GM21390 (cell line): ENCODE data around the gene WNK4.
"Not testable (repeated sequence)": the region's sequence is repeated elsewhere in the genome, so short reads cannot be mapped to it uniquely, and the experiment has no call there.

Experiments
- ATAC-seq: cut with Tn5 transposase; IDR thresholded peaks from one replicate; pipeline ENCODE4 v1.9.1; 2021; ENCODE audit not compliant: unreplicated experiment

Gene WNK4

GRCh38 chr17:42769964-42770363 lies 10.4 kb upstream of the WNK4 start:
- not testable (repeated sequence) for ATAC-seq

DNA sequence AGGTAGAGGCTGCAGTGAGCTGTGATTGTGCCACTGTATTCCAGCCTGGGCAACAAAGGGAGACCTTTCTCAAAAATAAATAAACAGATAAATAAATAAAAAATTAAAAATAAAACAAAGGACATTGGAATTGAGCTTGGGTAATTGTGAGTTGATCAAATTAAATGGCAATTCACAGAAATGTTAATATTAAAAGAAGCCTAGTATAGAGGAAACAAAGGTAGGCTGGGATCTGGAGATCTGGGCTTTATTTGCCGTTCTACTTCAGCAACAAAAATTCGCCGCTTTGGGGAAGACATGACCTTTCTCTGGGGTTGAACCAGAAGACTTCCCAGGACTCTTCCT lies 7.5 kb upstream of the WNK4 start:
- ATAC-seq, result no peak

GRCh38 chr17:42773290-42774035 lies 6.9 kb upstream of the WNK4 start, which contains the start of gene VPS25:
TSS of gene VPS25 (plus strand) at chr17:42773449. CDS start at chr17:42773476, 27 bp downstream.
- ATAC-seq, result no peak

DNA sequence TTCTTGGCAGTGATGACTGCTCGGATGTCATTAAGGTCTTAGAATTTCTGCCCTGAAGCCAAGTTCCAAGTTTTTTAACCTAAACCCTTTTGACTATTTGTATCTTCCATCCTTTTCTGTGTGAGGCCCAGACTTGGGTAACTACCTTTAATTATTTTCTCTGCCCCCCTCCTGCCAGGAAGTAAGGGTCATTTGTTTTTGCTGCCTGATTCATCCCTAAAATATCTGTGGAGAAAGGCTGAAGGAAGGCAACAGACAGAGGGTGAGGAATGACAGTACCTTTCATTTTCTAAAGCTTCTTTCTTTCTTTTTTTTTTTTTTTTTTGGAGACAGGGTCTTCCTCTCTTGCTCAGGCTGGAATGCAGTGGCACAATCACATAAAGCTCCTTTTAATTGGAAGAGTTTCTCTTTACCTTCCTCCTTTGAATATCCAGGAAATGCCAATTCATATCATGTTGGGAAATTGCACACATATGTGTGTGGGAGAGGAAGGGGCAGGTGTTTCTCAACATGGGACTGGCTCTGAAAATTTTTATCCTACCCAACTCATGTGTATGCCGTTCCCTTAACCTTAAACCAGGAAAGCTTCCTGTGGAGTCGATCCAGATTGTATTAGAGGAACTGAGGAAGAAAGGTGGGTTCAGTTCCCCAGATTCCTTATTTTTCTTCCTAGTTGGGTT lies 6.2 kb upstream of the WNK4 start:
- ATAC-seq, result no peak

GRCh38 chr17:42775534-42776098 lies 4.8 kb upstream of the WNK4 start:
- no peak for ATAC-seq

- no peak for ATAC-seq
Measured at GRCh38 chr17:42778570-42778969, 1.8 kb upstream of the WNK4 start.

DNA sequence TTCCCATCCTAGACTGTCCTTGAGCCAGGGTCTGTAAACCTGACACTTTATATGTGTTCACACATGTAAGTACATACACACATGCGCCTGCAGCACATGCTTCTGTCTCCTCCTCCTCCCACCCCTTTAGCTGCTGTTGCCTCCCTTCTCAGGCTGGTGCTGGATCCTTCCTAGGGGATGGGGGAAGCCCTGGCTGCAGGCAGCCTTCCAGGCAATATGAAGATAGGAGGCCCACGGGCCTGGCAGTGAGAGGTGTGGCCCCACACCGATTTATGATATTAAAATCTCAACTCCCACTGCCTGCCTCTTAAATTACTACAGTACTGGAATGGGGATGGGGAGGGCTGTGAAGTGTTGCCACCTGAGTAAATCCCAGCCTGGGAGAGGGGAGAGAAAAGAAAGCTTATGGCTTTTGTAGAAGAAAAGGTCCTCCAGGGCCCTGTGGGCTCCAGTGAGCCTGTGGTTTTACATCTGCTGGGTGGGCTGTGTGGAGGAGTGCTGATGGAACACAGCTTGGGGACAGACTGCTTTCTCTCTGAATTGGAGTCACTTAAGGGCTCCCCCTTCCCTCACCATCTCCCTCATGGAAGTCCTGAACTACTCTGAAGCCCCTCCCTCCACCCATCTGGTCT lies 990 bp upstream of the WNK4 start:
- no peak for ATAC-seq

DNA sequence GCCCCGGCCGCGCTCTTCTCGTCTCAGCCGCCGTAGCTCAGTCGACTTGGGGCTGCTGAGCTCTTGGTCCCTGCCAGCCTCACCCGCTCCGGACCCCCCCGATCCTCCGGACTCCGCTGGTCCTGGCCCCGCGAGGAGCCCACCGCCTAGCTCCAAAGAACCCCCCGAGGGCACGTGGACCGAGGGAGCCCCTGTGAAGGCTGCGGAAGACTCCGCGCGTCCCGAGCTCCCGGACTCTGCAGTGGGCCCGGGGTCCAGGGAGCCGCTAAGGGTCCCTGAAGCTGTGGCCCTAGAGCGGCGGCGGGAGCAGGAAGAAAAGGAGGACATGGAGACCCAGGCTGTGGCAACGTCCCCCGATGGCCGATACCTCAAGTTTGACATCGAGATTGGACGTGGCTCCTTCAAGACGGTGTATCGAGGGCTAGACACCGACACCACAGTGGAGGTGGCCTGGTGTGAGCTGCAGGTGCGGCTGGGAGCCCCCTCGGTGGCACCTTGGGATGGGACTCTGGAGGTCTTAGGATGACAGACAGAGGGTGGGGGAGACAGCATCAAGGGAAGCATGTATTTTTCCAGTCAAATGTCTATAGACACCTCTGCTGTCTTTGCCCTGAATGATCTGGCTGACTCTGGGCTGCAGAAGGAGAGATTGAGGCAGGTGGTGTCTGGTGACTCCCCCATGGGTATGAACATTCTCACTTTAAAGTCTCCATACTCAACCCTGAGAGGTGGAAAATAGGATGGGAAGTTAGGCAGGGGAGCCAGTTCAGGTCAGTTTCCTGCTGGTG lies 635 bp downstream of the WNK4 start:
- no peak for ATAC-seq

GRCh38 chr17:42781639-42782165 lies 1.3 kb downstream of the WNK4 start:
- ATAC-seq, result no peak

- ATAC-seq, result no peak
Measured at GRCh38 chr17:42782166-42783061, 2.0 kb downstream of the WNK4 start.

GRCh38 chr17:42783062-42783790 lies 2.8 kb downstream of the WNK4 start:
- ATAC-seq, result no peak

DNA sequence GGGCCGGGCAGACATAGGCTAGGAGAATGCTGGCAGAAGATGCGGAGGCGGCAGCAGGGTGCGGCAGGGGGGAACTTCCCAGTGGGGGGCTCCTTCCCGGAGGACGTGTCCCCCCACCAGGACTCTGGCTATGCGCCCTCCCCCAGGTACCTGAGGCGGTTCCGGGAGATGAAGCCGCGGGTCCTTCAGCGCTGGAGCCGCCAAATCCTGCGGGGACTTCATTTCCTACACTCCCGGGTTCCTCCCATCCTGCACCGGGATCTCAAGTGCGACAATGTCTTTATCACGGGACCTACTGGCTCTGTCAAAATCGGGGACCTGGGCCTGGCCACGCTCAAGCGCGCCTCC lies 3.4 kb downstream of the WNK4 start:
- ATAC-seq, result no peak

DNA sequence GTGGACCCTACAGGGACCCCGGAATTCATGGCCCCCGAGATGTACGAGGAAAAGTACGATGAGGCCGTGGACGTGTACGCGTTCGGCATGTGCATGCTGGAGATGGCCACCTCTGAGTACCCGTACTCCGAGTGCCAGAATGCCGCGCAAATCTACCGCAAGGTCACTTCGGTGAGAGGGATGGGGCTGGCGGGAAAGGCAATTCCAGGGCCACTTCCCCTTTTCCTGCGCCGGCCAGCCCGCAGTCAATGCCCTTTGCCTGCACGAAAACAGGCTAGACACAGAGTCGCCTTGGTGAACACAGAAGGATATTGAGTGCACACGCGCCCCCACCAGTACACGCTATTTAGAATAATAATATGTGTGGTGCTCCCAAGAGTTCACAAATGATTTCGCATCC lies 4.0 kb downstream of the WNK4 start:
- no peak for ATAC-seq

DNA sequence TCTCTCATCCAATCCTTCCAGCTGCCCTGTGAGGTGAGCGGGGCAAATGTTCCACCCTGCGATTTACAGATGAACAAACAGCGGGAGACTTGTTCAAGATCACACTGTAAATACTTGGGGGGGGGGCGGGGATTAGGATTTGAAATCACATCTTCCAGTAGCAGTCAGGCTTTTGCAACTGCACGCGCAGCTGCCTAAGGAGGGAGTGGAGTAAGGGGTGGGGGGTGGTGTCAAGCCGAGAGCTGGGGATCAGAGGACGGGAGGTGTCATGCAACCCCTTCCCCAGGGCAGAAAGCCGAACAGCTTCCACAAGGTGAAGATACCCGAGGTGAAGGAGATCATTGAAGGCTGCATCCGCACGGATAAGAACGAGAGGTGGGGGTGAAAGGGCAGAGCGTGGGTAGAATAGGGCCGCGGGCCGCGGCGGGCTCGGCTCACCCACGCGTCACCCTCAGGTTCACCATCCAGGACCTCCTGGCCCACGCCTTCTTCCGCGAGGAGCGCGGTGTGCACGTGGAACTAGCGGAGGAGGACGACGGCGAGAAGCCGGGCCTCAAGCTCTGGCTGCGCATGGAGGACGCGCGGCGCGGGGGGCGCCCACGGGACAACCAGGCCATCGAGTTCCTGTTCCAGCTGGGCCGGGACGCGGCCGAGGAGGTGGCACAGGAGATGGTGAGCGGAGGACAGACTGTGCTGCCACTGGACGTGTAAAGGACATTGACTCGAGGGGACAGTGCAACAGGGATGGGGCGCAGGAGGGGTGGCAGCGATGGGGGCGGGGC lies 4.6 kb downstream of the WNK4 start:
- no peak for ATAC-seq

- ATAC-seq, result no peak
Measured at GRCh38 chr17:42787266-42787665, 6.9 kb downstream of the WNK4 start.

- ATAC-seq, result no peak
Measured at GRCh38 chr17:42791948-42792347, 11.5 kb downstream of the WNK4 start.

- no peak for ATAC-seq
Measured at GRCh38 chr17:42792545-42792944, 12.1 kb downstream of the WNK4 start.

DNA sequence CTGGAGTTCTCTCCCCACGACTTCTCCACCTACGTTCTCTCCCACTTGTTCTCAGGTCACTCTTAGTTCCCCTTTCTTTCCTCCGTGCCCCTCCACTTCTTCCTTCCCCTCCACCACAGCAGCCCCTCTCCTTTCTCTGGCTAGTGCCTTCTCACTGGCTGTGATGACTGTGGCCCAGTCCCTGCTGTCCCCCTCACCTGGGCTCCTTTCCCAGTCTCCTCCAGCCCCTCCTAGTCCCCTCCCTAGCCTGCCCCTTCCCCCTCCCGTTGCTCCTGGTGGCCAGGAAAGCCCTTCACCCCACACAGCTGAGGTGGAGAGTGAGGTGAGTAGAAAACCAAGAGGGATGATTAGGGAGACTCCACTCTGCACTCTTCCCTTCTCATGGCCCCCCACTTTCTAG lies 14.7 kb downstream of the WNK4 start:
- no peak for ATAC-seq

GRCh38 chr17:42795465-42795864 lies 15.1 kb downstream of the WNK4 start:
- no peak for ATAC-seq
